RWPE2 (cell line): ENCODE measurements around the gene THSD4.

Experiments used
- ATAC-seq: fragments of 200-7000 bp; cut with Tn5 transposase; 3 replicates; pipeline ENCODE4 v1.9.1; 2021; ENCODE audit warnings: low read depth
- DNase-seq: peaks from one replicate; pipeline ENCODE4 v3.0.0-alpha.2; 2020; ENCODE audit warnings: low spot score
- H3K27ac ChIP-seq: fragments of 450-650 bp; 2 replicates; pipeline ENCODE4 v1.5.1; 2017; ENCODE audit warnings: mild to moderate bottlenecking; ENCODE audit not compliant: poor library complexity, severe bottlenecking
- H3K27me3 ChIP-seq: fragments of 250-450 bp; sonication (Bioruptor Pico); 2 replicates; pipeline ENCODE4 v1.5.1; 2021; ENCODE audit warnings: mild to moderate bottlenecking, moderate library complexity; ENCODE audit not compliant: insufficient read depth, poor library complexity, severe bottlenecking
- H3K36me3 ChIP-seq: fragments of 250-450 bp; sonication (Bioruptor Pico); 2 replicates; pipeline ENCODE4 v1.5.1; 2020; ENCODE audit warnings: low read depth, mild to moderate bottlenecking, moderate library complexity
- H3K4me1 ChIP-seq: fragments of 250-450 bp; sonication (Bioruptor Pico); 2 replicates; pipeline ENCODE4 v1.5.1; 2021; ENCODE audit warnings: mild to moderate bottlenecking, moderate library complexity; ENCODE audit not compliant: insufficient read depth, poor library complexity, severe bottlenecking
- H3K4me3 ChIP-seq: fragments of 250-450 bp; sonication (Bioruptor Pico); 2 replicates; pipeline ENCODE4 v1.5.1; 2021; ENCODE audit warnings: mild to moderate bottlenecking, moderate library complexity; ENCODE audit not compliant: severe bottlenecking
- H3K9me3 ChIP-seq: fragments of 250-450 bp; sonication (Bioruptor Pico); 2 replicates; pipeline ENCODE4 v1.5.1; 2021; ENCODE audit warnings: mild to moderate bottlenecking, moderate library complexity; ENCODE audit not compliant: severe bottlenecking
- CTCF ChIP-seq: fragments of 450-650 bp; IDR thresholded peaks from one replicate; pipeline ENCODE4 v1.5.1; 2017; ENCODE audit warnings: mild to moderate bottlenecking, moderate library complexity; ENCODE audit not compliant: poor library complexity, severe bottlenecking

Gene THSD4

GRCh38 chr15:71559616-71560015 is 444.3 kb downstream of the THSD4 start:
- ATAC-seq, result no peak
- H3K27ac ChIP-seq, result peak overlapping the region; percentile 94

GRCh38 chr15:71562251-71562650 is 447.0 kb downstream of the THSD4 start:
- peak overlapping the region; percentile 94 for H3K27ac ChIP-seq
- DNase-seq (no peak), ATAC-seq (peak; percentile 30)
- H3K36me3 ChIP-seq, result peaks cover 9% of the 10 kb centered on the region; the same call in 1 of the 2 replicates
- TF ChIP-seq CTCF, result no peak
- peaks cover 4% of the 10 kb centered on the region for H3K9me3 ChIP-seq
- H3K27me3 ChIP-seq, result no peaks in the 10 kb centered on the region
- no peak overlapping the region for H3K4me3 ChIP-seq
- H3K4me1 ChIP-seq, result peaks cover 56% of the 10 kb centered on the region

More at GRCh38 chr15:71559616-71560015, 444.3 kb downstream of the THSD4 start:
- no peak for TF ChIP-seq CTCF
- no peak for DNase-seq
- Histone ChIP-seq H3K4me1 (peaks cover 56% of the 10 kb centered on the region), H3K9me3 (peaks cover 11% of the 10 kb centered on the region), H3K4me3 (no peak overlapping the region), H3K36me3 (peaks cover 25% of the 10 kb centered on the region; the same call in 1 of the 2 replicates), H3K27me3 (no peaks in the 10 kb centered on the region)

GRCh38 chr15:71564217-71564616 is 448.9 kb downstream of the THSD4 start:
- Histone ChIP-seq H3K27me3 (no peaks in the 10 kb centered on the region), H3K4me1 (peaks cover 43% of the 10 kb centered on the region), H3K27ac (no peak overlapping the region), H3K4me3 (no peak overlapping the region), H3K9me3 (no peaks in the 10 kb centered on the region), H3K36me3 (0 out of 2 replicates have a peak, but pooled peaks cover 6% of the 10 kb centered on the region)
- DNase-seq (no peak), ATAC-seq (no peak)
- no peak for TF ChIP-seq CTCF

- H3K4me3 ChIP-seq, result no peak overlapping the region
- peaks cover 35% of the 10 kb centered on the region for H3K4me1 ChIP-seq
- no peak overlapping the region for H3K27ac ChIP-seq
- DNase-seq (no peak), ATAC-seq (no peak)
- no peak for TF ChIP-seq CTCF
- H3K27me3 ChIP-seq, result no peaks in the 10 kb centered on the region
- no peaks in the 10 kb centered on the region for H3K9me3 ChIP-seq
- H3K36me3 ChIP-seq, result 0 out of 2 replicates have a peak, but pooled peaks cover 6% of the 10 kb centered on the region
Measured at GRCh38 chr15:71565006-71565405, 449.7 kb downstream of the THSD4 start.

DNA sequence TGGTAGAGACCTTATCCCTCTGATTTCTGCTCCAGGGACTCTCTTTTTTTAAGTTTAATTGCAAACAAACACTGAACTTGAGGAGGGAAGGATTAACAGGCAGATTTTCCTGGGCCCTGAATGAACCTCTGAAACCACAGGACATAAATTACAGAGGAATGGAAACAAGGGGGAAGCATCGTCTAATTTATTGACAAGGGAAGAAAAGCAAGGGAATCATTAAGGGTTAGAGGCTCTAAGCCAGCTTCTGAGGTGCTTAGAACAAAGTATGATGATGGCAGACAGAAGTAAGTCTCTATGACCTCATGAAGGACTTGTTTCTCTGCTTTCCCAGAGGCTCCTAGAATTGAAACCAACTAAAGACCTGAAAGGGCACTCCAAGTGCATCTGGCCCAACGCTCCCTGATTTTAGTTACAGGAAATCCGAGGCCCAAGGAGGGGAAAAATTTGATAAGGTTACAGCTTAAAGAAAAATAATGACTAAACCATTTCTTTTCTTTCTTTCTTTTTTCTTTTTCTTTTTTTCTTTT is 450.4 kb downstream of the THSD4 start:
- ATAC-seq (no peak), DNase-seq (no peak)
- TF ChIP-seq CTCF, result no peak
- Histone ChIP-seq H3K27ac (no peak overlapping the region), H3K27me3 (no peaks in the 10 kb centered on the region), H3K4me1 (peaks cover 28% of the 10 kb centered on the region), H3K4me3 (no peak overlapping the region), H3K9me3 (no peaks in the 10 kb centered on the region), H3K36me3 (0 out of 2 replicates have a peak, but pooled peaks cover 6% of the 10 kb centered on the region)
